GM12892 (cell line): ENCODE measurements around the gene KCNMA1.
A peak's percentile ranks its signal among the peaks of the same experiment; 100 is the strongest.
"Not testable (repeated sequence)": the region's sequence is repeated elsewhere in the genome, so short reads cannot be mapped to it uniquely, and the experiment has no call there.

Source experiments
- DNase-seq: peaks from one replicate; pipeline ENCODE4 v3.0.0; 2011; ENCODE audit not compliant: insufficient read length
- FAIRE-seq: peaks from 2 replicates; lab custom pipeline; 2011; peaks lifted over from hg19 to GRCh38; lab: Jason Lieb, UNC
- POLR2A ChIP-seq: IDR thresholded peaks from 2 replicates; pipeline ENCODE4 v1.6.1; 2011; ENCODE audit warnings: low read depth, low read length, control low read depth
- POLR2AphosphoS5 ChIP-seq: IDR thresholded peaks from 2 replicates; pipeline ENCODE4 v1.6.1; 2011; ENCODE audit warnings: low read depth, low read length, control low read depth
- TAF1 ChIP-seq: IDR thresholded peaks from 2 replicates; pipeline ENCODE4 v1.6.1; 2011; ENCODE audit warnings: low read depth, mild to moderate bottlenecking, control low read depth, low read length, borderline replicate concordance

Gene KCNMA1

DNA sequence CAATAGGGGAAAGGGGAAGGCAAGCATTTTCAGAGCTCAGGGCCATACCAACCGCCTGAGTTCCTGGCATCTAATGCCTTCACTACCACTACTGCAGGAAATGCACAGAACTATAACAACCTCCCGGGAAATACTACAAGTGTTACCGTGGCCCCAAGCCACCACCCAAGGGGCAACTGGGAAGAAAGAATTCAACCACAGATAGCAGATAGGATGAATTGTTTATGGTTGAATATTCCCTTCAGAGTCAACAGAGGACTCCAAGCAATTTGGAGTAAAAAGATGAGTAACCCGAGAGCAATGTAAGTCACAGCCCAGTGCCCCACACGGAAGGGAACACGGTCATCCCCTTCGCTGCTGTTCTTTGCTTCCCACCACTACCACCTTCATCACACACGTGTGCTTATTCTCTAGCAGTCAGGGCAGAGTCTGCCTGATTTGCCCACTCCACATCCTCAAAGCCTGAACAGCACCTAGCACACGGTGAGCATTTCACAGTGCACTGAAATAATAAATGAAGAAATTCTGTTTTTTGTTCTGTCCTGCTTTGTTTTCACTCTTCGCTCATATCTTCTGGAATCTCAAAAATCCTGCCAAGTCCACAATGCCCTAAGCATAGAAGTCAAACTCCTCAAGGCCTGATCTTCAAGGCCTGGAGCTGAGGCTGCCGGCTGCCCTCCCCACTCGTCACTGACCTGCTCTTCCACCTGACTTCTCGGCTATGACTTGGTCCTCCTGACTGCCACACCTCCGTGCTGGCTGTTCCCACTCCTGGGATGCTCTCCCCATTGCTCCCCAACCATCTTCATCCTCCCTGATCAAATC, 221.1 kb downstream of the KCNMA1 start:
- FAIRE-seq = peak; percentile 88
- DNase-seq = no peak
- TF ChIP-seq POLR2A (no peak), POLR2AphosphoS5 (no peak), TAF1 (no peak)

DNA sequence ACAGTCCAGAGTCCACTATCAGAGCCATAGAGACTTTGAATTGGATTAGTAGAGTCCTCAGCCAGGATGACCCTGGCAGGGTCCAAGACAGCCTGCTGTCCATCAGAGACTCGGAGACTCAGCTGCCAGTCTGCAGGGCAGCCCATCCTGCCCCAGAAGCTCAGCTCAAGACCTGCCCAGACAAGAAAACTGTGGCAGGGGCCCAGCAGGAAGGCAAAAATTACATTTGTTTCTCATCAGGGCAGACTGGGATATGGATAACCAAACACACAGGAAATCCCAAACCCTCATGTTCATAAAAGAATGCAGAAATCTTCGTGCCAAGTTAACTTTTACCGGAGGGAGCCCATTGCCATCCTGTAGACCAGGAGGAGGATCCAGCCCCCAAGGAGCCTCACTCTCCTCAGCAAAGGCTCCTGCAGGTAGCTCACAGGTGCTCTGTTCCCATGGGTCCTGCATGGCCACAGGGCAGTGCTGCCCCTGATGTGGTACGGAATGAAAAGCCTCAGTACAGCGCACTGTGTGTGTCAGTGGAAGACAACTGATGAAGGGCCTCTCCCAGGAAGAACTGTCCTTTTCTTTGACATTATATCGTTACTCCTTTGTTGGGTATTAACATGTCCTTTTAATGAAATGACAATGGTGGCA, 222.2 kb downstream of the KCNMA1 start:
- TF ChIP-seq POLR2A (no peak), TAF1 (no peak), POLR2AphosphoS5 (no peak)
- DNase-seq (no peak), FAIRE-seq (no peak)

DNA sequence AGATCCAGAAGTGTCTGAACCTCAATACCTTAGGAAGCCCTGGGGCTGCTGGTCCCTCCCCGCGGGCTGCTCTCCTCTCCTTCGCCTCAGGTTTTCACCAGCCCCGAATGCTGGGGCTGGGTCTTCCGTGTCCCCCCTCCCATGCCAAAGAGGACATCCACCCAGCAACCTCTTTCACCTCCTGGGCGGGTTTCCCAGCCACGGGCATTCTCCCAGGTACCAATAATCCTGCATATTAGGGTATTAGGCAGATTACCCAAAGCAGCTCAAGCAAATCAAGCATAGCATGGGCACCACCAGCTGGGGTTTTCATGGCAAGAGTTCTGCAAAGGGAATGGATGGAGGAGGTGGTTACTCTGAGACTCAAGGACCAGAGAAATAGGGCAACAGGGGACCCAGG, 224.4 kb downstream of the KCNMA1 start:
- DNase-seq (no peak), FAIRE-seq (no peak)
- TF ChIP-seq TAF1 (no peak), POLR2AphosphoS5 (no peak), POLR2A (no peak)

DNA sequence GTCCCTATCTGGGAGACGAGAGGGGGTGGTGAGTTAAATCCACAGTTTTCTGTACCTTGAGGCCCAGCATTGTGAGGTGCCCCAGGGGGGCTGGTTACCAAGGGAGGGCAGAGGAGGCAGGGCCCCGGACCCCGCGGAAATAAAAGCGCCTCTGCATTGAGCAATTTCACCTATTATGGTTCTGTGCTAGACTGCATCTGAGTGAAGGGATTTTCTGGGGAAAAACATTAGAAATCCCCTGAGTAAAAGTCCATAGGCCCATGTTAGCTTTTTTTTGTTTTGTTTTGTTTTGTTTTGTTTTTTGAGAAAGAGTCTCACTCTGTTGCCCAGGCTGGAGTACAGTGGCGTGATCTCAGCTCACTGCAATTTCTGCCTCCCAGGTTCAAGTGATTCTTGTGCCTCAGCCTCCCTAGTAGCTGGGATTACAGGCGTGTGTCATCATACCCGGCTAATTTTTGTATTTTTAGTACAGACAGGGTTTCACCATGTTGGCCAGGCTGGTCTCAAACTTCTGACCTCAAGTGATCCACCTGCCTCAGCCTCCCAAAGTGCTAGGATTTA, 225.0 kb downstream of the KCNMA1 start:
- peak; percentile 70 for FAIRE-seq
- TF ChIP-seq POLR2A = peak; percentile 4; the same call in 1 of the 2 replicates
- not testable (repeated sequence) for DNase-seq

DNA sequence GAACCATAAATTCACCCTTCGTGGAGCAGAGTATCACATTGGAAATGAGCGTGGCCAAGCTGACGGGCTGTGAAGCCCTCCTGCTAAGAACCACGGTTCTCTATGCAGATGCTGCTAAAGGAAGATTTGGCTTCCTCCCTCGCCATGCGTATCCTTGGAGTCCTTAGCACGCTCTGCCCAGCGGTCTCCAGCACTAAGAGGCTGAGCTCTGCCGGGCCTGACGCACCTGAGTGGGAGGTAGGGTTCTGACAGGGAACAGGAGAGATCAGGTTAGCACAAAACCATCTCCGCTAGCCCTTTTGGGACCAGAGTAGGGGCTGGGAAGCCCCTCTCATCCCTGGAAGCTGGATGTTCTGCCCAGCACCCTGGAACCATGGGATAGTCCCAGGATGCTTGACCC, 225.8 kb downstream of the KCNMA1 start:
- TF ChIP-seq POLR2A = no peak
- no peak for TF ChIP-seq TAF1
- no peak for TF ChIP-seq POLR2AphosphoS5
- FAIRE-seq (peak; percentile 76), DNase-seq (no peak)

DNA sequence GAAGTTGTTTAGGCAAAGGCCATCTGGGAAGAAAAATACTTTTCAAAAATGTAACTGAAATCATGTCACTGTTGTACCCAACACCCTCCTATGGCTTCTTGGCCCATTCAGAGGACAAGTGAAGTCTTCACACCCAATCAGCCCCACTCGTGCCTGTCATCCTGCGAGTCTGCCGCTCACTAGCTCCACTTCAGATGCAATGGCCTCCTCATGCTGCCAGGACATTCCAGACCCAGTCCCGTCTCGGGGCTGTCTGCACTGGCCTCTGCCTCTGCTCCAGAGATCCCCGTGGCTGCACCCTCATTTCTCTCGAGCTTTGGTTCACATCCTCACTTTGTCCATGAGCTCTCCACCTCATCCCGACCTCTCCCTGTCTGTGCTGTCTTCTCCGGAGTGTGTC, 227.1 kb downstream of the KCNMA1 start:
- DNase-seq (no peak), FAIRE-seq (peak; percentile 61)
- no peak for TF ChIP-seq POLR2AphosphoS5
- no peak for TF ChIP-seq POLR2A
- TF ChIP-seq TAF1 = no peak

DNA sequence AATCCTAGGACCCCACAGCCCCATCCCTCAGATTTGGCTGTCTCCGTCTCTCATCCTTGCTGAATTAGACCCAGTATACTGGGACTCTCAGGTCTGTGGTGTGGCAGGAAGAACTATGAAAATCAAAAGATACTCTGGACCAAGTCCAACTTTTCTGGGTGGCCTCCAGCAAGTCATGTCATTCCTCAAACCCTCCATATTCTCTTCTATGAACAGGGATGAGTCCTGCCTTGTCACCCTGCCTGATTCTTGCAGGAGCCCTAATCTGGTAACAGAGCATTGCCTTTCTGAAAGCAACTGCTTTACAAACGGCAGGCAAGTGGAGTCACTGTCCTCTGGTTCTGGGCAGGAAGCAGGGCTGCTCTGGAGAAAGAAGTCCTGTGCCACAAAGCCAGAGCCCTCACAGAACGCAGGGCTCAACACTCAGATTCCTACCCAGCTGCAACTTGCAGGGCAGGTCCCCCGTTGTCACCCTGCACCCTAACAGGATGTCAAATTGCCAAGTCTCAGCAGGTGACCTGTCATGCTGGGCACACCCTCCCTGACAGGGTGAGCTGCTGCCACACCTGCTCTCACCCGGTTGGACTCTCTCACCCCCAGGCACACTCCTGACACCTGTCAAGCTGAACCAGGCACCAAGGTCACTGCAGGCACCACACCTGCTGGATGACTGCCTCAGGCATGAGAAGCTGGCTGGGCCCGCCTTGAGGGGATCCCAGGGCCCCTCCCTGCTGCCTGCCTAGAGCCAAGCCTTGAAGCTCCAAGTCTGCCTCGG, 227.7 kb downstream of the KCNMA1 start:
- peak; percentile 24 for FAIRE-seq
- no peak for DNase-seq
- no peak for TF ChIP-seq POLR2AphosphoS5
- no peak for TF ChIP-seq TAF1
- TF ChIP-seq POLR2A = no peak

DNA sequence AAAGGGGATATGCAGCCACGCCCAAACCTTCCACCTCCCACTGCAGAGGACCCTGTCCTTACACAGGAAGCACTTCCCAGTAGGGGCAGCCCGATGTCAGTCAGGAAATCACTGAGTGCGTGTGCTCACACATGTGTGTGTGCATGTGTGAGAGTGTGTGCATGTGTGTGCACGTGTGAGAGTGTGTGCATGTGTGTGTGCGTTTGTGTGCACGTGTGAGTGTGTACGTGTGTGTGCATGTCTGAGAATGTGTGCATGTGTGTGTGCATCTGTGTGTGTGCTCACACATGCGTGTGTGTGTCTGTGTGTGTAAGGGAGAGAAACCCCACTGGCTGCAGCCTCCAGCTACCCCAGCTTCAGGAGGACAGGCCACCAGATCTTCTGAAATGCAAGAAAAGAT, 229.3 kb downstream of the KCNMA1 start:
- no peak for DNase-seq
- TF ChIP-seq POLR2A = no peak
- TF ChIP-seq TAF1 = no peak
- TF ChIP-seq POLR2AphosphoS5 = no peak; the same call in 1 of the 2 replicates
- peak; percentile 85 for FAIRE-seq

DNA sequence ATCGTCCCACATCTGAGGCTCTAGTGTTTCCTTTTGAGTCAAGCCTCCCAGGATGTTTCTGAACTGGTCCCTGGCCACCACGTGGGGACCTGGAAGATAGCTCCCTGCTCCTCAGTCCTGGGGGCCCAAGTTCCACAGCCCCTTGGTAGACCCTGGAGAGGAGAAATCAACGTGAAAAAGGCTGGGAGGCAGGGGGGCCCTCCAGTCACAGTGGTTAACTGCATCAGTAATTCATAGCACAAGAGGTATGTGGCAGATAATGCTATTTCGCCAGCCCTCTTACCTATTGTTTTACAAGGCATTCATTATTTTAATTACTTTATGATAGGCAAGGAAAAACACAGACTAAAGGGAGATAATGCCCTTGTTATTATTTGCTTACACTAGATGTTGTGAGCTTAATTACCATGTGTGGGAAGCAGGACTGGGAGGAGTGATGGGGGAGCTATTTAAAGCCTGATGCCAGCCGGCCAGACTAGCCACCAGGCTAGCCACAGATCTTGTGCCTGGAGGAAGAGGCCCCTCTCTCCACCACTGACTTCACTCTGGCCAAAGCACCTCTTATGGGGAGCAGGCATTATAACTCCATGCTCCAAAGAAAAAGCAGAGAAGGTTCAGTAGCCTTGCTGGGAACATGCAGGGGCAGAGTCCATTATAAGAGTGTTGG, 230.7 kb downstream of the KCNMA1 start:
- TF ChIP-seq POLR2A (no peak), POLR2AphosphoS5 (no peak), TAF1 (no peak)
- FAIRE-seq (no peak), DNase-seq (no peak)

DNA sequence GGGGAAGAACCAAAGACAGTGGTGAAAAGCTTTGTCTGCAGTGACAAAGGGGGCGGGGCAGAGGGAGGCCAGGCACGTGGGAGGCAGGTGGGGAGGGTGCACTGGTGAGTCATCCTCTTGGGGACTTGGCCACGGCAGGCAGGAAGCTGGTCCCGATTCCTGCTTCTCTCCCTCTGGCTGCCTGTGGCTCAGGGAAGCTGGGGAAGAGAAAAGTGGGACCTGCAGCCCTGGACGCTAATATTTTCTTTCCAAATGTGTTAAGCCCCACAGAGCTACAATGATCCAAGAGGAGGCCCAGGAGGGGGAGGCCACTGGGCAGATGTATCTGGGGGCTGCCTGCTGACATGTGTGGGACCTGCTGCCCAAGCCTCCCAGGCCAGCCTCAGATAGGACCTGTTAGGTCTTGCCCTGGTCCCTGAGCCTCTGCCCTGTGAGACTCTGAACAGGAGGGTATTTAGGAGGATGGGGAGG, 231.8 kb downstream of the KCNMA1 start:
- no peak for TF ChIP-seq POLR2A
- TF ChIP-seq POLR2AphosphoS5 = no peak
- no peak for TF ChIP-seq TAF1
- DNase-seq (no peak), FAIRE-seq (peak; percentile 9)

DNA sequence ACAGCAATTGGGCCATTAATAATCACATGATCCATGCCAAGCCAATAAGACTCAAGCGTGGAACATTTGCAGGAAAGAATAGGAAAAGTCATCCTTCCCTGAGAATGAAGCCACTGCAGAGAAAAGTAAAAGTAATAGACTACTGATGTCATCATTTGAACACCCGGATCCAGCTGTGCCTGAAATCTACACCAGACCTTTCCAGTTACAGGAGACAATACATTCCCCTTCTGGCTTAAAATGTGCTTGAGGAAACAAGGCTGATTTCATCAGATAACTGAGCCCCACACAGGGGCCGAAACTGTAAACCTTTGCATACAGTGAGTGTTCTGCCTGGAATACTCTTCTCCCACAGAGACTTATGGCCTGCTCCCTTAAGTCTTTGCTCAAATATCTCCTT, 232.8 kb downstream of the KCNMA1 start:
- TF ChIP-seq POLR2A = no peak
- no peak for TF ChIP-seq TAF1
- TF ChIP-seq POLR2AphosphoS5 = no peak
- DNase-seq = no peak
- no peak for FAIRE-seq
